Measurements from ENCODE around the gene NEUROD6. TPM values are rescaled to one million over a fixed set of nuclear protein-coding genes. Genes with fewer than 3 reads are reported as not detected.

Gene NEUROD6
- total RNA-seq, 4 donors from 2014 or later = not detected

GRCh38 chr7:31363051-31363450, 22.5 kb upstream of the NEUROD6 start:
- no peak for TF ChIP-seq CTCF (IDR thresholded peaks at IDR 0.05)
- TF ChIP-seq POLR2A (IDR thresholded peaks at IDR 0.05; ENCODE audit: low read depth) = no peak
- TF ChIP-seq POLR2AphosphoS5 (IDR thresholded peaks at IDR 0.05) = no peak
- no peak for TF ChIP-seq EP300 (IDR thresholded peaks at IDR 0.05)
- intact Hi-C loops (cut with DNase I) = no loop called here
- H3K27ac ChIP-seq (replicated peaks in 1 of 4) = no peak overlapping the region
- no peak overlapping the region for H3K4me3 ChIP-seq
- no peaks in the 10 kb centered on the region for H3K4me1 ChIP-seq
- H3K9me3 ChIP-seq = no peaks in the 10 kb centered on the region
- H3K36me3 ChIP-seq = no peaks in the 10 kb centered on the region
- no peak for DNase-seq (ENCODE audit: extremely low spot score)
- peaks cover 0 to 9% (median 0%) of the 10 kb centered on the region in 4 donors for H3K27me3 ChIP-seq
- 70% methylated on average over 5 of the region's 5 CpGs for WGBS

GRCh38 chr7:31362401-31362800, 21.9 kb upstream of the NEUROD6 start:
- no peak overlapping the region for H3K4me3 ChIP-seq
- no peaks in the 10 kb centered on the region for H3K36me3 ChIP-seq
- no peaks in the 10 kb centered on the region for H3K9me3 ChIP-seq
- TF ChIP-seq POLR2AphosphoS5 (IDR thresholded peaks at IDR 0.05) (no peak), CTCF (IDR thresholded peaks at IDR 0.05) (no peak), EP300 (IDR thresholded peaks at IDR 0.05) (no peak), POLR2A (IDR thresholded peaks at IDR 0.05; ENCODE audit: low read depth) (no peak)
- H3K4me1 ChIP-seq = no peaks in the 10 kb centered on the region
- no peak for DNase-seq (ENCODE audit: extremely low spot score)
- intact Hi-C loops (cut with DNase I) = no loop called here
- no peak overlapping the region for H3K27ac ChIP-seq (replicated peaks in 1 of 4)
- peaks cover 0 to 9% (median 0%) of the 10 kb centered on the region in 4 donors for H3K27me3 ChIP-seq
- WGBS = 31% methylated on average over 1 of the region's 1 CpG

DNA sequence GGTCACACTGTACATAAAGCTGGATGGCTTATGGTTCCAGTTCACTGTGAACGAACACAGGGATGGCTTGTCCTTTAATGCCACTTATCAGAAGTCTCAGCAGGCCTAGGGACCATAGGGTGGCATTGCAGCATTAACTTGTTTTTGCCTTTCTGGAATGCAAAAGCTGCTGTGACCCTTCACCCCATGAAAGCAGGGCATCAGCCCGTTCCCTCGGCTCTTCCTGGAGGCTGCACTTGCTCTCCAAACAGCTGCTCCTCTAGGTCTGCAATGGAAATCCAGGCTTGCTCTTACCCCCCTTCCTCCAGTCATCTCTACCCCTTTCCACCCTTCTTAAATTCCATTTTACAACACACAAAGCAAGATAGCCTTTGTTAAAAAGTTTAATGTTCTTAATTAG, 17.9 kb upstream of the NEUROD6 start:
- WGBS = 45% methylated on average over 3 of the region's 3 CpGs

GRCh38 chr7:31345421-31345820, 4.9 kb upstream of the NEUROD6 start:
- intact Hi-C loops (cut with DNase I) = no loop called here
- no peak for DNase-seq (ENCODE audit: extremely low spot score)
- Histone ChIP-seq H3K4me1 (no peaks in the 10 kb centered on the region), H3K27ac (replicated peaks in 1 of 4) (no peak overlapping the region), H3K4me3 (no peak overlapping the region), H3K9me3 (no peaks in the 10 kb centered on the region), H3K27me3 (peaks cover 0 to 14% (median 3%) of the 10 kb centered on the region in 4 donors), H3K36me3 (no peaks in the 10 kb centered on the region)
- WGBS = 61% methylated on average over 5 of the region's 5 CpGs
- TF ChIP-seq CTCF (IDR thresholded peaks at IDR 0.05) (no peak), POLR2A (IDR thresholded peaks at IDR 0.05; ENCODE audit: low read depth) (no peak), POLR2AphosphoS5 (IDR thresholded peaks at IDR 0.05) (no peak), EP300 (IDR thresholded peaks at IDR 0.05) (no peak)

More for the DNA sequence above, 17.9 kb upstream of the NEUROD6 start:
- Histone ChIP-seq H3K27ac (replicated peaks in 1 of 4) (no peak overlapping the region), H3K4me1 (no peaks in the 10 kb centered on the region), H3K27me3 (peaks cover 0 to 4% (median 0%) of the 10 kb centered on the region in 4 donors), H3K36me3 (no peaks in the 10 kb centered on the region), H3K4me3 (no peak overlapping the region), H3K9me3 (no peaks in the 10 kb centered on the region)
- TF ChIP-seq POLR2AphosphoS5 (IDR thresholded peaks at IDR 0.05) (no peak), POLR2A (IDR thresholded peaks at IDR 0.05; ENCODE audit: low read depth) (no peak), CTCF (IDR thresholded peaks at IDR 0.05) (no peak), EP300 (IDR thresholded peaks at IDR 0.05) (no peak)
- DNase-seq (ENCODE audit: extremely low spot score) = no peak
- intact Hi-C loops (cut with DNase I) = no loop called here
